HG03097 (cell line): ENCODE measurements around the gene APOL2.
"Not testable (repeated sequence)": the region's sequence is repeated elsewhere in the genome, so short reads cannot be mapped to it uniquely, and the experiment has no call there.

Experiments
- ATAC-seq: cut with Tn5 transposase; IDR thresholded peaks from one replicate; pipeline ENCODE4 v1.9.1; 2021; ENCODE audit not compliant: unreplicated experiment, low FRiP score

Gene APOL2

GRCh38 chr22:36244522-36245391, 5.4 kb upstream of the APOL2 start:
- no peak for ATAC-seq

DNA sequence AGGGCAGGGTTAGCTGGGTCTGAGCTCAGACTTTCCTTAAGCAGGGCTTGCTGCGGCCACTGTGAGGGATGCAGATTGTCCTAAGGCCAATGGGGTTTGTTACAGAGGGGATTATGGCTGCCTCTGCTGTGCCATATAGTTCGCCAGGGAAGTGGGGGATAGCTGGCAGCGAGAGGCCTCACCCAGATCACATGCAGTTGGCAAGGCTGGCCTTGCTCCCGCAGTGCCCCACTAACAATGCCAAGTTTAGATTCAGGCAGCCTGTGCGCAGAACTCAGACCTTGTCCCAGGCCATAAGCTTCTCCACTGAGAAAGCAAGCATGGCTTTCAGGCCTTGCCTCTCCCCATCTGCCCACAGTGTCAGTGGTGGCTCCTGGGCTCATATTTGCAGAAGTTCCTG, 4.7 kb upstream of the APOL2 start:
- no peak for ATAC-seq

DNA sequence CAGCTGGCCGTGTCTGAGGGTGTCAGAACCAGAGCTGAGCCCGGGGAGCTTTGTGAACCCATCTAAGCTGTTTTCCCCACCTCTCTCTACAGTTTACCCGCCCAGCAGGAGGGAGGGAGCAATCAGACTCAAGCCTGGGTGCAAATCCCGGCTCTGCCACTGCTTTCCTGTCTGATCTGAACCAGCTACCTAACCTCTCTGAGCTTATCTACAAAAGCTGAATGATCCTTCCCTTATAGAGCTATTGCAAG, 252 bp downstream of the APOL2 start:
- no peak for ATAC-seq

DNA sequence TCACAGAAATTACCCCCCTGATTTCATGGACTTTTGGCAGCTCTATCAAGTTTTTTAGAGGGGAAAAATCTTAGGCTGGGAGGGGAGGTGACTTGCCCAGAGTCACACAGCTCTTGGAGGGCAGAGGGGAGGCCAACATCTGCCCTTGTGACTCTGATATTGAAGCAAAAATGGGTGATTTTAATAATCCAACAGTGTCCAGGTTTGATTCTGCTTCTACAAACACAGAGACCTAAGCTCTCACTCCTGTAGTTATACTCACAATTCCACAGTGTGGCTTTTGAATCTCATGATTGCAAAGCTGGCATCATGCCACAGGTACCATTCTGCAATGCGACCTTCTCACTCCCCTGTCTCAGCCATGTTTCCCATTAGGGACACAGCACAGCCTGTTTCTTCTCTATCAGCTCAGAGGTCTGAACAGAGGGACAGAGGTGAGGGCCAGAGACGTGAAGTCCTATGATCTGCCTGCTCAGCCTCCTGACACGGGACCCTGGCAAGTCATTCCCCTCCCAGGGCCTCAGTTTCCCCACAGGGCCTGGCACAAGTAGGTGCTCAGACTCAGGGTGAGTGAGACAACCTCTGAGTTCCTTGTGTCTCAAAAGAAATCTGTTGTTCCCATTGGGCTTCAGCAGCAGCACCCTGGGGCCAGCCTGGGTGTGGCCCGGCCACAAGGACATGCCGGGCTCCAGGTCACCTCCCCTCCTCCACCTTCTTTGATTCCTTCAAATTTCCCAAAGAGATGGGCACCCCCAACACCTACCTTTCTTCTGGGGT, 766 bp downstream of the APOL2 start:
- ATAC-seq = no peak

- no peak for ATAC-seq
These were observed 1.6 kb downstream of the APOL2 start for GRCh38 chr22:36237462-36238372.

- no peak for ATAC-seq
These were observed 2.7 kb downstream of the APOL2 start for GRCh38 chr22:36236388-36237319.

- ATAC-seq = no peak
These were observed 3.7 kb downstream of the APOL2 start for GRCh38 chr22:36235585-36235984.

DNA sequence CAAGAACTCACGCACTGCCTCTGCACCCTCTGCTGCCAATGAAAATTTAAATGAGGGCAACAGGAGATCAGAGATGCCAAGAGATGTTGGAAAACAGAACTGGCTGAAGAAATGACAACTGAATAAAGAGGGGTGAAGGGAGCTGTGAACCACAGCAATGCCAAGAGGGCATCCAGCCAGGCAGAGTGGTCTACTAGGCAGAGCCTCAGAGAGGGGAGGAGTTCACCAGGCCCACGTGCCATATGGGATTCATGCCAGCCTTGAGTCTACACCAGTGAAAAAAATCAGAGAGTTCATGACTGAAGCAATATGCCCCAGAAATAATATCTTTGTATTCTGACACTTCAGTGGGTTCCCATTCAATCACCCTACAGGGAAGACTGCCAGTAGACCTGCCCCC, 4.4 kb downstream of the APOL2 start:
- ATAC-seq = no peak

DNA sequence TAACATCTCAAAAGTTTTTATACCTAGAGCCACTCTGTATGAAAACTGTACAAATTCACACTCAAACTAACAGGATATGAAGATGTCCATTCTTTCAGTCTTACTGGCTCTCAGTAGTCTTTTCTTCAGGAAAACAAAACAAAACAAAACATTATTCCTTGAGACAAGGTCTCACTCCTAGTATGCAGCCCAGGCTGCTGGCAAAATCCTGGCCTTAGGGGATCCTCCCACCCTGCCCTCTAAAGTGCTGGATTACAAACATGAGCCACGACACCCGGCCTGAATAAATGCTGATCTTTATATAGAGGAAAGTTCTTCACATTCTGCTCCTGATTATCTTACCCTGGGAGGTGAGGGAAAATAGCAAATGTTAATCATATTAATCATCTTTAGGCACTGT, 5.1 kb downstream of the APOL2 start:
- ATAC-seq = no peak

DNA sequence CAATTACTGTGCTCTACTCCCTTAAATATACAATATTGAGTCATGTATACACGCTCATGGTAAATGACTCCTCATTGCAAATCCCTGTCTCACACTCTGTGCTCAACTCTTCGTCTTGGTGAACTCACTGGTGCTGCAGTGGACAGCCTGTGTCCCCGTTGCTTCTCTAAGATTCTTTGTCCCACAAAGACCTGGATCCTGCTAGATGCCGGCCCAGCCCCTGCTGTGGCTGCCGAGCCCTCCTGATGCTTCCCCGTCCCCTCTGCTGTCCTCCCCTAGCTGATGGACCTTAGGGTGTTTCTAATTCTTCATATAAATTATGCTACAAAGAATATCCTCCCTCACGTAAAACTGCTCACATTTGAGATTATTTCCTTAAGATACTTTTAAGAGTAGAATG, 5.5 kb downstream of the APOL2 start:
- no peak for ATAC-seq

- ATAC-seq = no peak
These were observed 6.5 kb downstream of the APOL2 start for GRCh38 chr22:36232715-36233401.

DNA sequence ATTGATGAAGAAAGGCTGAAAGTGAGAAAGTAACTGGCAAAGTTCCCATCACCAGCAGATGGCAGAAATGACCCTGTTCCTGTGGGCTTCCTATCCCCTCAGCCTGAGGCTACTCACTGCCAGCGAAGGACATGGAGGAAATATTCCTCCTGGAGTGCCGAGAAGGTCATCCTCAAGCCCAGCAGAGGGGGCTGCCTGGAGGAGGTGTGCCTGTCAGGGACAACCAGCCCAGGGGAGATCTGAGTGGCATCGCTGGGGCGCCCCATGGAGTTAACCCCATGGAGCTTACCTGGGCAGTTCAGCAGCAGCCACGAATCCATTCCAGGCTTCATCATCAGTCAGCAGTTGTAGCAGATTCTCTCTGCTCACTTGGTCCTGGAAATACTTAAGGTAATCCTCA, 8.3 kb downstream of the APOL2 start:
- ATAC-seq = not testable (repeated sequence)

DNA sequence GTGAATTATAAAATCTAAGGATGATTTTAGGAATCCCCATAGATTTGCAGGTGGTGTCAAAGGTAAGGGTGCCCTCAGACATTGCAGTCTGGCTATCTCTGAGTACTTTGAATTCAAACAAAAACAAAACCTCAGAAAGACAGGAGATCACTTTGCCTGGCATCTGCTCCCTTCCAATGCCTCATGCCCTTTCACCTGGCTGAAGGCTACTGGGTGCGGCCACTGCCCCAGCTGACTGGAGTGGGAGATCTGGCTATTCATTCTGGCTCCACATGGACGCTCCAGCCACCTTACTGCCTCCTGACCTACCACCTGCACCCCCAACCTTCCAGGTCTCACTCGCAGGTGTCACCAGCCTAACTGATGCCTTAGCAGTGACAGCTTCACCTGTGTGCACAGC, 9.7 kb downstream of the APOL2 start:
- ATAC-seq = not testable (repeated sequence)

GRCh38 chr22:36228944-36229343, 10.4 kb downstream of the APOL2 start:
- ATAC-seq = no peak

- not testable (repeated sequence) for ATAC-seq
These were observed 11.0 kb downstream of the APOL2 start for GRCh38 chr22:36228369-36228768.

GRCh38 chr22:36227806-36228205, 11.5 kb downstream of the APOL2 start:
- ATAC-seq = no peak

- ATAC-seq = no peak
These were observed 11.9 kb downstream of the APOL2 start for GRCh38 chr22:36227396-36227795.

DNA sequence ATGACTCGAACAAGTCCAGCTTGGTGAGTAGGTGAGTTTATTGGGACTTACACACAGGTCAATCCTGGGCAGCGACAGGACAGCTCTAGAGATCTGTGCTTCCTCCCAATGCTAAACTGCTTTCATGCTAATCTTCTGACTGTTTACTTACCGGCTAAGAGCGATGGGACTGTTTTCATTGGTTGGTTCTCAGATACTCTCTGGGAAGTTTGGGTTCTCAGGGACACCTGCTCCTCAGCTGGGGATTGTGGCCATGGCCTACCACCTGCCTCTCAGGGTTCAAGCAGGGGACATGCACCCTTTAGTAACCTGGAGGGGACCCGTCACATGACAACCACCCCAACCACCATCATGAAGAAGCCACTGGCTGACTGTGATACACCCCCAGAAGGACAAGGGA, 13.1 kb downstream of the APOL2 start:
- no peak for ATAC-seq

GRCh38 chr22:36225333-36225922, 13.9 kb downstream of the APOL2 start:
- no peak for ATAC-seq
